T-helper 1 cell treated with Interleukin-12 subunit alpha and Interleukin-12 subunit beta and Interleukin-4 antibody, amounts not matched to agents 30 ng/mL and 1 ng/mL, for 36 hours (primary cell): ENCODE data around the gene ANO2. TPM values are rescaled to one million over a fixed set of nuclear protein-coding genes. Genes with fewer than 3 reads are reported as not detected.

Experiments used
- intact Hi-C: fragments of 100-400 bp; cut with micrococcal nuclease; formaldehyde crosslinking; loops from one replicate; pipeline ENCODE4 v1.15.1; 2024
- total RNA-seq: library from RNA; stranded (reverse); gene quantifications from 2 replicates; pipeline ENCODE4 v1.2.3, GENCODE V29; 2022

ANO2 gene
- total RNA-seq, 1 donor from 2014 or later = not detected

GRCh38 chr12:5736016-5736415, 209.0 kb downstream of the ANO2 start:
- intact Hi-C loops = no loop called here

- intact Hi-C loops = no loop called here
Measured at GRCh38 chr12:5733916-5734315, 211.1 kb downstream of the ANO2 start.

DNA sequence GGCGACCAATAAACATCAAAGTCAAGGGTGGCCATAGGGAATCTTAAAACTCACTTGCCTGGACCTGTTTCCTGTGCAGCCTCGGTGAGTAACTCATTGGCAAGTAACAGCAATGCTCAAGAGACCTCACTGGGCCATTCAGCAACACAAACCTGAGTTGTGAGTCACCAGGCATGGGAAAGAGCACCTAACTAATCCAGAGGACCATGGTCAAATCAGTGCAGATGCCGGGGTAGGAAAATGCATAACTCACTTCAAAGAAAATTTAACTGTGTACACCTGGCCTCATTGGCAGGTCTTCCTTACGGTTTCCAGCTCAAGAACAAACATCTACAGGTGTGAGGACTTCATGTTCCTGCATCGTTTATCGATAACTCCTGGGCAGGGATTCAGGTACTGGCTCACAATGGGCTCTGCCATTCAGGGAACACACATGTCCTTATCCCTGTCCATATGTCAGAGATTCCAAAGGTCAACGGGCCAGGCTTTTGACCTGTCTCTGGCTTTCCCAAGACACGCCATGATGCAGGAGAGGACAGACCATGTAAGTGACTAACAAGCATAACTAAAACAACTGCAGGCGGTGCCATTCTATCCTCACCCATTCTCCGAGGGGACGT, 211.8 kb downstream of the ANO2 start:
- intact Hi-C loops = no loop called here

DNA sequence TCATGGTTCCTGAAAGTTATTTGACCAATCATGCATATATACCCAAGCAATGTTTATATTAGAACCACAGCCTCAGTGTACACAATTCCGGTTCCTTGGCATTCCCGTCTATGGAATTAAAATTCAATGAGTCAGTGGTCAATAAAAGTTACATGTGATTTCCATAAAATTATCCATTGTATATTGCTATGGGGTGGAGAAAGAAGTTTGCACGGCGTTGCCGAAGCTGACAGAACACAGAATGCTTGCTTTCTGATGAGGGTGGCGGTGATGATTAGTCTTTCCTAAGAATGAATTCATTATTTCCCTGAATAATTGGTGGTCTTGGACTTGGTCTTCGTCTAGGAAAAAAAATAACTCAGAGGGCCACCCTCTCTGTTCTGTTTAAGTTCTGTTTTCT, 214.1 kb downstream of the ANO2 start:
- intact Hi-C loops = no loop called here

- intact Hi-C loops = no loop called here
Measured at GRCh38 chr12:5723711-5724252, 221.3 kb downstream of the ANO2 start.

- intact Hi-C loops = no loop called here
Measured at GRCh38 chr12:5723071-5723470, 222.0 kb downstream of the ANO2 start.

DNA sequence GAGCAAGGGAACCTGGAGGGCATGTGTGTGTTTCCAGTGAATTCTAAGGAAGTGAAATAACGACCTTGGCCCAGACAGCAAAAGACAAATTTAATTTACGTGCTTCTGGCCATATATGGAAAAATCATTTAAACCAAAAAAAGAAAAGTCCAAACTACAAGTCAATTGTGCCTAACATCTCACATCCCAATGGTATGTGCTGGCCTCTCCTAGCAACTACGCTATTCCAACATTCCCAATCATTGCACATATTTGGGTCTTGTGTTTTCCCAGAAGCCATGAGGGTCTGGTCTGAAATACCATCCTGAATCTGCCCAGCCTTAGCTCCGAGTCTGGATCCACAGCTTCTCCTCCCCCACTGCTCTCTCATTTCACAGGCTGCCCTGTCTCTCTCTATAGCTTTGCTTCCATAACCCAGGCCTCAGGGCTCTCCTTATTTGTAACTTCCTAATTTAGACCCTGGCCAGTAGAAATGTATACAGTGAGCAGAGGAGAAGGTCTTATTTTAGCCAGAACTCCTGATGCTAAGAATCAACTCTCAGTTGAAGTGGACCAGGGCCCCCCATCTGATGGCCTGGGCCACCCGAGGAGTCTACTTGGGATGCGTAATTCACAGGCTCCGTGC, 224.6 kb downstream of the ANO2 start:
- intact Hi-C loops = no loop called here

DNA sequence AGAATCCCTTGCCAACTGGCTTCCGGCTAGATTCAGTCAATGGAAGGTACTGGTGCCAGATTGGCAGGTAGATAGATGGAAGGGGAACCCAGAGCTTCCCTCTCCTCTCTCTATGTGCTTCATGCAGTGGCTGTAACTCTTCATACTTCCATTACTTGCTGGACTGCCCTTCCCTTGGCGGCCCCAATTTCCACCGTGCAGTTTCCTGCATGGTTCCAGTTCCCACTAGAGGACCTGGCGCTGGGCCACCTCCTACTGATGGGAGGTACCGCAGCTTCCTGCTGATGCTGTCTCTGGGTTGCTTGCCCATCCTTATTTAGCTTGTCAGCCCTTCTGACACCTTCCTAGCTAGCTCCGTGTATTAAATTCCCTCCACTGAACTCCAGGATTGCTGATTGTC, 226.4 kb downstream of the ANO2 start:
- intact Hi-C loops = no loop called here

- intact Hi-C loops = no loop called here
Measured at GRCh38 chr12:5718073-5718472, 227.0 kb downstream of the ANO2 start.

DNA sequence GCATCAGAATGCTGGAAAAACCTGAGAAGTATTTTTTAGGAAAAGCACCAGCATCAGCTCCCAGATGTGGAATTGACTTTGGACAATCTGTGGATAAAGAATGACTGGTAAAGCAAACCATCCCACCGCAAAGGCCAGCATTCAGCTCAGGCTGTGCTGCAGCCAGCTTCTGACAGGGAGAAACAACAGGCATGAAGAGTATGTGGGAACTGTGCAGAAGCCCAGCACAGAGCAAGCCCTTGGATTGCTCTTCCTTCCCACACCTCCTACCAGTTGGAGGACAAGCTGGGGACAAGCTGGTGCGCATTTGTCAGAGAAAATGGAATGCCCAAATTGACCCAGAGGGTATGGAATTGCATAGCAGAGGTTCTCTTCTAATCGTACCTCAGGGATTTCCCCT, 228.1 kb downstream of the ANO2 start:
- intact Hi-C loops = no loop called here

- intact Hi-C loops = no loop called here
Measured at GRCh38 chr12:5716201-5716600, 228.9 kb downstream of the ANO2 start.

- intact Hi-C loops = no loop called here
Measured at GRCh38 chr12:5715021-5715420, 230.0 kb downstream of the ANO2 start.

DNA sequence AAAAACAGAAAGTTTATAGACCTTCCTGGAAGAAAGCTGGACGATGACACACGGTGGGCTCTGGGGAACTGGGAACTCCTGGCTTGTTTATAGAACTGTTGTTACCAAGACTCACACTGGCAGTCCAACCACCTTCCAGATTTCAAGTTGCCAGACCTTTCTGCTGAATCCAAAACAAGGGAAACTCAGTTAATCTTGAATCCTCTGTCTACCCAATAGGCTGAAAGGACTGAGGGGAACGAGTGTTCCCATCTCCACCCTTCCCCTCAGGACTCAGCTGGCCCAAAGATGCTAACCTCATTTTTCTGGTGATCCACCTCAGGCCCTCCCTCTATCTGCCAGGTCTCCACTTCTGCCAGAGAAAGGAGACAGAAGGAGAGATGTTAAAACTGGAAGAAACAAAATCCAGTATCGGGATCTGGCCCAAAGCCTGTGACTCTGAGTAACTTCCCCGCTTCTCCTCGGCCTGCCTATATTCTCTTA, 231.4 kb downstream of the ANO2 start:
- intact Hi-C loops = no loop called here

GRCh38 chr12:5710260-5710878, 234.7 kb downstream of the ANO2 start:
- intact Hi-C loops = no loop called here

DNA sequence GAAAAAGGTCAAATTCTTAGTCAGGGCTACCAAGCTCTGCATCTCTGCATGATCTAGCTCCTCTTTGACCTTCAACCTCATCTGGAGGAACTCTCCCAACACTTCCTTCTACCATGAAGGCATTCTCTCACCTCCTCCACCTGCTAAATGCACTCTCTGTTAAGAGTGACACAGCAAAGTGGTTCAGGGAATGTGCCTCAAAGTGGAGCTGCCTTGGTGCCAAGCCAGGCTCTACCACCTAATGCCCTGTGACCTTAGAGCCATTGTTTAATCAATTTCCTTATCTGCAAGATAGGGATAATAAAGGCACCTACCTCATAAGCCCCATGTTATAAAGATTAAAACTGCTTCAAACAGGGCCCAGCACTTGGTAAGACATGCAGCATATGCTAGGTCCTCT, 236.7 kb downstream of the ANO2 start:
- intact Hi-C loops = no loop called here

- intact Hi-C loops = no loop called here
Measured at GRCh38 chr12:5706247-5706646, 238.8 kb downstream of the ANO2 start.

DNA sequence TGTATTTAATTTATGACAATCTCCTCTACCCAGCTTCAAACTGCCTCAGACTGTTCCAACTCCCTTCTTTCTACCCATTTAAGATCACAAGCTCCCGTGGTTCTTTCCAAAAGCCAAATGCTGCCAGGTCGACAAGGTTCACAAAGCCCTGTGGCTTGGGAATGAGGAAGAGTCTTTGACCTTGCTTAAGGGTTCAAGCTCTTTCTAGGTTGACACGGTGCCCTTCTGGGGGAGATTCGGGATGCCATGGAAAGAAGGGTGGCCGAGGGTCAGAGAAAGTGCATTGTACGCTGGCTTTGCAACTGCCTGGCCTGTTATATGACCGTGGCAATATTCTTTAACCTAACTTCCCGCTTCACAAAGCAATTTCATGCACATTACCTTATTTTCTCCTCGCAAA, 239.3 kb downstream of the ANO2 start:
- intact Hi-C loops = no loop called here

GRCh38 chr12:5694759-5695409, 250.2 kb downstream of the ANO2 start:
- intact Hi-C loops = no loop called here

DNA sequence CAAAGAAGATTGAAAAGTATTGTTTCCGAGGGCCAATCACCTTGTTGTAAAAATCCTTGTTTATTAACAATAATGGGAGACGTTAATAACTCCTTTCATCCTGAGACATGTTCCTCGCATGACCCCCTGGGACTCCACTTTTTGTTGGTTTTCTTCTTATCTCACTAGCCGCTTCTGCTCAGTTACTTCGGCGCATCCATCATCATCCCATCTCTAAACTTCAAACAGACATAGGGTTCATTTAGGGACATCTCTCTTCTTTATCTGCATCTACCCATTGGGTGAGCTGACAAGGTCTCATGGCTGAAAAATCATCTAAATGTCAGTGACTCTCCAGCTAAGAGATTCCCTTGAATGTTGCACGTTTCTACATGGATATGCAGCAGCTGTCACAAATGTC, 252.2 kb downstream of the ANO2 start:
- intact Hi-C loops = no loop called here

DNA sequence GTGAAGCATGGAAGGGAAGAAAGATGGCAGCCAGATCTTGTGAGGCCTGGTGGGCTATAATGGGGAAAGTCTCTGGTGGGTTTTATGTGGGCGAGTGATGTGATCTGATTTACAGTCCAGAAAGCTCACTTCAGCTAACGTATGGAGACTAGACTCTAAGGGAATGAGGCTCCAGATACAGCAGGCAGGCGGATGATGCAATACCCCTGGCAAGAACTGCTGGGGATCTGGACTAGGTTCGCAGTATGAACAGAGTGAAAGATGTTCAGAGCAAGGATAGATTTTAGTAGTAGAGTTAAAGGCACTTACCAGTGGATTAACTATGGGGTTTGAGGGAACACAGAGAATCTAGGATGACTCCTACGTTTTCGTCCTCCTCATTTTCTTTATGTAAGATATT, 253.1 kb downstream of the ANO2 start:
- intact Hi-C loops = no loop called here

DNA sequence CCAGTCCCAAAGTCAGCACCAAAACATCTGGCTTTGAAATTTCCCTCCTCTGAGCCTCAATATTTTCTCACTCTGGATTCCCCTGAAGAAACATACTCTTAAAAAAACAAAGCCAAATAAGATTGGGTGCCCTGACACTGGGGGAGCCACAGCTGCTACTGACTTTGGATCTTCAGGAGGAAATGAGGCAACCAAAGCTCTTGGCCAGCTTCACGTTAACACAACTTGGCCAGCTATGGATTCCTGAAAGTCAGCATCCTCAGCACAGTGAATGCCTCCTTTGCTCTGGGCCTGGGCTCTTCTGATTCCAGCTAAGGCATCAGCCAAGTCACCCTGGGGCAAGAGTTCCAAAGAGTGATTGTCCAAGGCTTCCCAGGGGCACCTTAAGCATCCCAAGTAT, 254.8 kb downstream of the ANO2 start:
- intact Hi-C loops = no loop called here

GRCh38 chr12:5689773-5690172, 255.3 kb downstream of the ANO2 start:
- intact Hi-C loops = no loop called here
